Psoas muscle (tissue), 8 donors: ENCODE results near the gene SLC39A11. TPM values are rescaled to one million over a fixed set of nuclear protein-coding genes. Genes with fewer than 3 reads are reported as not detected.

ENCODE experiments used
- ATAC-seq, 4 donors: fragments of 200-7000 bp; cut with Tn5 transposase; one replicate each; pipeline ENCODE4 v1.9.1; 2020; ENCODE audit warnings: moderate library complexity in 3 of 4, mild to moderate bottlenecking in 2 of 4
- DNase-seq, 2 donors: peaks; one replicate each; pipeline ENCODE4 v3.0.0-alpha.2; 2020
- H3K27ac ChIP-seq: fragments of 200-600 bp; one replicate; pipeline ENCODE4 v1.8.0; 2022
- H3K27me3 ChIP-seq, 3 donors: fragments of 200-600 bp in 1 of 3; one replicate each; pipeline versions ENCODE4 v1.6.1 to v1.8.0; 2013 to 2022; ENCODE audit warnings: low read length in 2 of 3, mild to moderate bottlenecking in 2 of 3, moderate library complexity in 1 of 3; ENCODE audit not compliant: insufficient read depth in 3 of 3
- H3K36me3 ChIP-seq, 2 donors: fragments of 200-600 bp in 1 of 2; one replicate each; pipeline versions ENCODE4 v1.6.1 to v1.8.0; 2013 to 2022; ENCODE audit warnings: low read depth in 1 of 2, mild to moderate bottlenecking in 1 of 2, moderate library complexity in 1 of 2; ENCODE audit not compliant: insufficient read depth in 1 of 2
- H3K4me1 ChIP-seq: fragments of 200-600 bp; one replicate; pipeline ENCODE4 v1.8.0; 2022
- H3K4me3 ChIP-seq: fragments of 200-600 bp; one replicate; pipeline ENCODE4 v1.8.0; 2022; ENCODE audit warnings: mild to moderate bottlenecking
- H3K9me3 ChIP-seq: fragments of 200-600 bp; one replicate; pipeline ENCODE4 v1.8.0; 2022
- WGBS, 3 donors: extraction: QIAGEN DNeasy Blood & Tissue Kit; methylation state at CpG; one replicate each; pipeline versions ENCODE4 v1.1.6 to v1.1.7; 2013; 5-methylcytosine and 5-hydroxymethylcytosine counted together
- intact Hi-C, 2 donors: fragments of 100-400 bp; cut with DNase I; formaldehyde crosslinking; loops; one replicate each; pipeline versions ENCODE4 v1.11.0 to v1.14.2; 2022
- polyA plus RNA-seq, 3 donors: library from polyadenylated mRNA; stranded (reverse); fragments of 200-250 nt; gene quantifications; one replicate each; pipeline ENCODE4 v1.2.3, GENCODE V29; 2013
- total RNA-seq, 4 donors: library from RNA; stranded (reverse); fragmentation: NEBNext Ultra II Directional in 2 of 4; extraction: Animal tissue kit (Norgen Biotek cat#: 25700) in 2 of 4; gene quantifications; one replicate each; pipeline versions ENCODE4 v1.2.1 to v1.2.4, GENCODE V29; 2021 to 2023
- TF ChIP-seq, protein P1 (sequence below): fragments of 200-600 bp; IDR thresholded peaks from one replicate; pipeline ENCODE4 v1.8.0; 2022; ENCODE audit warnings: antibody characterized with exemption
- donor health status: healthy with polysubstance abuse.
- donor health status: DM: no; HTN: no; CAD: no; lungs with moderate emphysema.
- donor health status: Bipolar disorder and iron deficiency.
- donor health status: healthy.
- donor health status: DM: yes; HTN: yes; CAD: no.
- donor health status: DM: no; HTN: no; CAD: no.
- donor health status: DM: no; HTN: no; CAD: no.
- donor health status: DM: yes; HTN: yes; CAD: no.

SLC39A11 gene
- total and polyA plus RNA-seq, 7 donors: 1.6 to 9.7 (median 7.9) TPM

DNA sequence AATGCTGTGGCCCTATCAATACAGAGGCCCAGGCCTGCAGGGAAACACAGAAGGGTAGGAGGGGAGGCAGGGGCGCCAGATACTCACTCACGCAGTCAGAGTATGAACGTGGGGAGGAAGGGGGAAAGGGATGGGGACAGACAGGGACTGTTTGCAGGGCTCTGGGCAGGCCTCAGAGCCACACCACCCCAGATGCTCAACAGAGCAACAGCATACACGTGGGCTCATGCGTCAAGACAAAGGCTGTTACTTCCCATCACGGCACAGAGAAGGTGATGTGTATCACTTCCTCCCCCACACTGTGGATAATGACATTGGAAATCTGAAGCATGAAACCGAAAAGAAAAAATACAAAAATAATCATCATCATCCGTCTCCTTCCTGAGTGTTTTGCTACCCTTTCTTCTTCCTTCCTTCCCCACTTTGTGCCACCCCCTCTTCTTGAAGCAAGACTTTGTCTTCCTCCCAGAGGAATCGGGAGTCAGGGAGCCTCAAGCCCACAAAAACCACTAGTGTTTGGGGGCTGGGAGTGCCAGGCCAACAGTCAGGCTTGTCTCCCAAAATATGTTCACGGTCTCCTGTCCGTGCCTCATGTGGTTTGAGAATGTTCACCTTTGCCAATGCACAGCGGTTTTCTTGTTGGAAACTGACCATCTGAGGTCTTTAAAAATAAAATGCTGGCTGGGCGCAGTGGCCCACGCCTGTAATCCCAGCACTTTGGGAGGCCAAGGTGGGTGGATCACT is 20.1 kb downstream of the SLC39A11 start:
- WGBS, 3 donors: 80 to 85% (median 81%) methylated on average over 14 of the region's 14 CpGs
- Histone ChIP-seq H3K36me3 (no peaks in the 10 kb centered on the region), H3K4me3 (no peak overlapping the region), H3K27me3 (no peaks in the 10 kb centered on the region), H3K9me3 (no peaks in the 10 kb centered on the region), H3K27ac (no peak overlapping the region), H3K4me1 (peaks cover 9% of the 10 kb centered on the region)
- ATAC-seq (no peak), DNase-seq (no peak)
- intact Hi-C loops: no loop called here
- TF ChIP-seq, protein P1, sequence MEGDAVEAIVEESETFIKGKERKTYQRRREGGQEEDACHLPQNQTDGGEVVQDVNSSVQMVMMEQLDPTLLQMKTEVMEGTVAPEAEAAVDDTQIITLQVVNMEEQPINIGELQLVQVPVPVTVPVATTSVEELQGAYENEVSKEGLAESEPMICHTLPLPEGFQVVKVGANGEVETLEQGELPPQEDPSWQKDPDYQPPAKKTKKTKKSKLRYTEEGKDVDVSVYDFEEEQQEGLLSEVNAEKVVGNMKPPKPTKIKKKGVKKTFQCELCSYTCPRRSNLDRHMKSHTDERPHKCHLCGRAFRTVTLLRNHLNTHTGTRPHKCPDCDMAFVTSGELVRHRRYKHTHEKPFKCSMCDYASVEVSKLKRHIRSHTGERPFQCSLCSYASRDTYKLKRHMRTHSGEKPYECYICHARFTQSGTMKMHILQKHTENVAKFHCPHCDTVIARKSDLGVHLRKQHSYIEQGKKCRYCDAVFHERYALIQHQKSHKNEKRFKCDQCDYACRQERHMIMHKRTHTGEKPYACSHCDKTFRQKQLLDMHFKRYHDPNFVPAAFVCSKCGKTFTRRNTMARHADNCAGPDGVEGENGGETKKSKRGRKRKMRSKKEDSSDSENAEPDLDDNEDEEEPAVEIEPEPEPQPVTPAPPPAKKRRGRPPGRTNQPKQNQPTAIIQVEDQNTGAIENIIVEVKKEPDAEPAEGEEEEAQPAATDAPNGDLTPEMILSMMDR: no peak

DNA sequence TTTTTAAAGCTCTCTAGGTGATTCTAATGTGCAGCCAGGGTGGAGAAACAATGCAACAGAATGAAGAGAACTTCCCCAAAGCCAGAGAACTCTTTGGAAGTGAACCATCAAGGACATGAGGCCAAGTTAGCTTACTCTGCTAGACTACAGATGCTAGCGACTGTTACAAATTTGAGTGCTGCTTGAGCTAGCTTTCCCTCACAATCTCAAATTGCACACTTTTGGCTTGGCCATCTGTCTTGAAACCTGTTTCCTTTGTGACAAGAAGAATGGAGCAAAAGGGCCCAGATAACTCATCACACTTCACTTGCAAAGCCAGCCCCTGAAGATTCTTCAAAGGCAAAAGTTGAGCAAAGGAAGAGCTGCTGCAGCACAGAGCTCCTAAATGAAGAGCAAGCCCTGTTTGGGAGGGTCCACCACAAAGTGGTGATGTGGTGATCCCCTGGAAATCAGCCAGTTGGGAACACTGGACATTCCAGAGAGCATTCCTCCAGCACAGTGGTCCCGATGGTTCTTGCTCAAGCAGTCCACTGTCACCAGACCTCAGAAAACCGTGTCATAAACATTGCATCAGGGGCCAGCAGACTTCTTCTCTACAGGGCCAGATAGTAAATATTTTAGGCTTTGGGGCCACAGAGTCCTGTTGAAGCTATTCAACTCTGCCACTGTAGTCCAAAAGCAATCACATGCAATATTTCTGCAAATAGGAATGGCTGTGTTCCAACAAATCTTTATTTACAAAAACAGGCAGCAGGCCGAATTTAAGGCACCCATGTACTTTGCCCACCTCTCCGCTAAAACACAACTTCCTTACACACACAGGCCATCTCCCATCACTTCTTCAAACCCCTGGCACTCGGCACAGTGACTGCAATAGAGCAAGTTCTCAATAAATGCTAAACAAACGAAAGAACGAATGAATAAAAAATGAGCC is 21.2 kb downstream of the SLC39A11 start:
- ATAC-seq: no peak

DNA sequence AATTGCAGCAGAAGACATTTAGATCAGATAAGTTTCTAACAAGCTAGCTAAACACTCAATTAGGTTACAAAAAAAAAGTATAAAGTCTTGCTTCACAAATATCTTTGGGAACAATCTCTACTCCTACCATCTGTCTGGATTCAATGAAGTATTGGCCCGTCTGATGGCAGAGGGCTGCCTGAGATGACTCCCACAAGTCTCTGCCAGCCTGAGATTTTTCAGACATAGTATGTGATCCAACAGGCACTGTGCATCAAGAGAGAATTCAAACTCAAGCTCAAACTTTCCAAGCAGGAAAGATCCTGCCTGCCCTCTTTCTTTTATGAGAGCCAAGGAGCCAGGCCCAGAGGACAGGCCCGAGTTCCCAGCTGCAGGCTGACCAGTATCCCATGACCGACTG is 22.6 kb downstream of the SLC39A11 start:
- H3K4me3 ChIP-seq: no peak overlapping the region
- H3K27ac ChIP-seq: no peak overlapping the region
- peaks cover 26% of the 10 kb centered on the region for H3K4me1 ChIP-seq
- ATAC-seq (no peak), DNase-seq (no peak)
- 43 to 64% (median 61%) methylated on average over 3 of the region's 3 CpGs for WGBS, 3 donors
- TF ChIP-seq, protein P1: no peak
- H3K9me3 ChIP-seq: no peaks in the 10 kb centered on the region
- intact Hi-C loops: no loop called here
- no peaks in the 10 kb centered on the region for H3K27me3 ChIP-seq
- no peaks in the 10 kb centered on the region for H3K36me3 ChIP-seq

More for the DNA sequence above, 21.2 kb downstream of the SLC39A11 start:
- Histone ChIP-seq H3K27me3 (no peaks in the 10 kb centered on the region), H3K9me3 (no peaks in the 10 kb centered on the region), H3K36me3 (no peaks in the 10 kb centered on the region), H3K4me1 (peaks cover 14% of the 10 kb centered on the region), H3K4me3 (no peak overlapping the region), H3K27ac (no peak overlapping the region)
- DNase-seq: no peak
- 70 to 83% (median 73%) methylated on average over 8 of the region's 8 CpGs for WGBS, 3 donors
- intact Hi-C loops: no loop called here
- TF ChIP-seq, protein P1: no peak

DNA sequence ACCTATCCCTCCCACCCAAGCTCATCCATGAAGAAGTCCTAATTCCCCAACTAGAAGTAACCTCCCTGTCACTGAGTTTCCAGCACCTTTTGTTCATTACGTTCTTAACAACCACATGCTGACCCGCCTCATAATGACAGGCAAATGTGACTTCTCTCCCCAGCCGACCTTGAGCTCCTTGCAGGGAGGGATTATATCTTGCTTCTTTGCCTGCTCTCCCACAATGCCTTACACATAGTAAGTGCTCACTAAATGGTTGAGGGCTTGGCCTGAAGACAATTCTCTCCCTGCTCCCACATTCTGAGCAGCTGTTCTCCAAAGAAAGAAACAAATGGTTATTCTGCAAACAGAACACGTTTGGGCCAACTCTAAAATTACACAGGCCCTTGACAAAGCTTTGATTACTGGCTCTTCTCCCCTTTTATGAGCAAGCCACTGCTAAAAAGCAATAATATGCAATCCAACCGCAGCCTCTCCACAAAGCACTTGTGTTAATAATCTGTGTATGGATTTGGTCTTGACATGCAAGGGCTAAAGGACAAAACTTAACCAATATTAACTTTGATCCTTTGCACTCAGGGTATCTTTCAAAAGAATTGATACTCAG is 23.2 kb downstream of the SLC39A11 start:
- Histone ChIP-seq H3K27me3 (no peaks in the 10 kb centered on the region), H3K9me3 (no peaks in the 10 kb centered on the region), H3K36me3 (no peaks in the 10 kb centered on the region), H3K4me1 (peaks cover 32% of the 10 kb centered on the region), H3K27ac (no peak overlapping the region), H3K4me3 (no peak overlapping the region)
- intact Hi-C loops: no loop called here
- no peak for DNase-seq
- TF ChIP-seq, protein P1: no peak
- WGBS, 3 donors: 65 to 75% (median 69%) methylated on average over 5 of the region's 5 CpGs
- no peak for ATAC-seq
